Activated CD4-positive, alpha-beta T cell treated with anti-CD3 and anti-CD28 coated beads, Interleukin-2, amount 50 U/mL, for 4 hours (primary cell): Measurements from ENCODE around the gene ZDHHC18.

Source experiments
- DNase-seq, 2 experiments: peaks; one replicate each; pipeline ENCODE4 v3.0.0-alpha.2; 2020

Gene ZDHHC18, protein sequence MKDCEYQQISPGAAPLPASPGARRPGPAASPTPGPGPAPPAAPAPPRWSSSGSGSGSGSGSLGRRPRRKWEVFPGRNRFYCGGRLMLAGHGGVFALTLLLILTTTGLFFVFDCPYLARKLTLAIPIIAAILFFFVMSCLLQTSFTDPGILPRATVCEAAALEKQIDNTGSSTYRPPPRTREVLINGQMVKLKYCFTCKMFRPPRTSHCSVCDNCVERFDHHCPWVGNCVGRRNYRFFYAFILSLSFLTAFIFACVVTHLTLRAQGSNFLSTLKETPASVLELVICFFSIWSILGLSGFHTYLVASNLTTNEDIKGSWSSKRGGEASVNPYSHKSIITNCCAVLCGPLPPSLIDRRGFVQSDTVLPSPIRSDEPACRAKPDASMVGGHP

DNA sequence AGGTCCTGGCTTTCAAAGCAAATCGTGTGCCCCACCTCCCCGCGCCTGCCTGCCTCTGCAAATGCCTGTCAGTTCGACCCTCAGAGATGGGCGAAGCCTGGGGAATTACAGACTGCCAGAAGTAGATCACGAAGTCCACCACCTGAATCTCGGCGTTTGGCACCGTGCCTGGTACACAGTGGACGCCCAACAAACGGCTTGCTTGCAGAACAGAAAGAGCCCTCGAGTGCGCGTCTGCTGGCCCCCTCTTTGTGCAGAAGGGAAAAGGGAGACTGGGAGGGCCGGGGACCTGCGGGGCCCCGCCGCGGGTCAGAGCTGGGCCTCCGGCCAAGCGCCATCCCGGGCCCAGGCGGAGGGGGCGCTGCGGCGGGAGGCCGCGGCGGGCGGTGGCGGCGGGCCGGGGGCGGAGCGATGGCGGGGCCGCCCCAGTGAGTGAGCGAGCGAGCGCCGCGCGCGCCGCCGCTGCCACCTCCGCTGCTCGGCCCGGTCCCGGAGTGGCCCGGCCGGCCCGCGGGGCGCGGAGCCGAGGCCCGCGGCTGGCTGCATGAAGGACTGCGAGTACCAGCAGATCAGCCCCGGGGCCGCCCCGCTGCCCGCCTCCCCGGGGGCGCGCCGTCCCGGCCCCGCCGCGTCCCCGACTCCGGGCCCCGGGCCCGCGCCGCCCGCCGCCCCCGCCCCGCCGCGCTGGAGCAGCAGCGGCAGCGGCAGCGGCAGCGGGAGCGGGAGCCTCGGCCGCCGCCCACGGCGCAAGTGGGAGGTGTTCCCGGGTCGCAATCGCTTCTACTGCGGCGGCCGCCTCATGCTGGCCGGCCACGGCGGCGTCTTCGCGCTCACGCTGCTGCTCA, at the start of gene ZDHHC18:
Gene ZDHHC18 (plus strand): TSS at position 428 of the 845 bp plus-strand sequence. CDS start 117 bp downstream, at position 545.
- peak; percentile 53 to 56 for DNase-seq

DNA sequence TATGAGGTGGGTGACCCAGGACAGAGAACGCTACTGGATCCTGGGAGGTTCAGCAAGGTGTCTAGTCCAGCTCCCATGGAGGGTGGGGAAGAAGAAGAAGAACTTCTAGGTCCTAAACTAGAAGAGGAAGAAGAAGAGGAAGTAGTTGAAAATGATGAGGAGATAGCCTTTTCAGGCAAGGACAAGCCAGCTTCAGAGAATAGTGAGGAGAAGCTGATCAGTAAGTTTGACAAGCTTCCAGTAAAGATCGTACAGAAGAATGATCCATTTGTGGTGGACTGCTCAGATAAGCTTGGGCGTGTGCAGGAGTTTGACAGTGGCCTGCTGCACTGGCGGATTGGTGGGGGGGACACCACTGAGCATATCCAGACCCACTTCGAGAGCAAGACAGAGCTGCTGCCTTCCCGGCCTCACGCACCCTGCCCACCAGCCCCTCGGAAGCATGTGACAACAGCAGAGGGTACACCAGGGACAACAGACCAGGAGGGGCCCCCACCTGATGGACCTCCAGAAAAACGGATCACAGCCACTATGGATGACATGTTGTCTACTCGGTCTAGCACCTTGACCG, 47.3 kb upstream of the ZDHHC18 start:
- DNase-seq = no peak

DNA sequence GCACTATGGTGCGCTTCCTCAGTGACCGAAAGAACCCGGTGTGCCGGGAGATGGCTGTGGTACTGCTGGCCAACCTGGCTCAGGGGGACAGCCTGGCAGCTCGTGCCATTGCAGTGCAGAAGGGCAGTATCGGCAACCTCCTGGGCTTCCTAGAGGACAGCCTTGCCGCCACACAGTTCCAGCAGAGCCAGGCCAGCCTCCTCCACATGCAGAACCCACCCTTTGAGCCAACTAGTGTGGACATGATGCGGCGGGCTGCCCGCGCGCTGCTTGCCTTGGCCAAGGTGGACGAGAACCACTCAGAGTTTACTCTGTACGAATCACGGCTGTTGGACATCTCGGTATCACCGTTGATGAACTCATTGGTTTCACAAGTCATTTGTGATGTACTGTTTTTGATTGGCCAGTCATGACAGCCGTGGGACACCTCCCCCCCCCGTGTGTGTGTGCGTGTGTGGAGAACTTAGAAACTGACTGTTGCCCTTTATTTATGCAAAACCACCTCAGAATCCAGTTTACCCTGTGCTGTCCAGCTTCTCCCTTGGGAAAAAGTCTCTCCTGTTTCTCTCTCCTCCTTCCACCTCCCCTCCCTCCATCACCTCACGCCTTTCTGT, 46.0 kb upstream of the ZDHHC18 start:
- DNase-seq = no peak

DNA sequence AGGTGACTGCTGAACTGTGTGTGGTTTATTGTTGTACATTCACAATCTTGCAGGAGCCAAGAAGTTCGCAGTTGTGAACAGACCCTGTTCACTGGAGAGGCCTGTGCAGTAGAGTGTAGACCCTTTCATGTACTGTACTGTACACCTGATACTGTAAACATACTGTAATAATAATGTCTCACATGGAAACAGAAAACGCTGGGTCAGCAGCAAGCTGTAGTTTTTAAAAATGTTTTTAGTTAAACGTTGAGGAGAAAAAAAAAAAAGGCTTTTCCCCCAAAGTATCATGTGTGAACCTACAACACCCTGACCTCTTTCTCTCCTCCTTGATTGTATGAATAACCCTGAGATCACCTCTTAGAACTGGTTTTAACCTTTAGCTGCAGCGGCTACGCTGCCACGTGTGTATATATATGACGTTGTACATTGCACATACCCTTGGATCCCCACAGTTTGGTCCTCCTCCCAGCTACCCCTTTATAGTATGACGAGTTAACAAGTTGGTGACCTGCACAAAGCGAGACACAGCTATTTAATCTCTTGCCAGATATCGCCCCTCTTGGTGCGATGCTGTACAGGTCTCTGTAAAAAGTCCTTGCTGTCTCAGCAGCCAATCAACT, 45.2 kb upstream of the ZDHHC18 start:
- no peak for DNase-seq

DNA sequence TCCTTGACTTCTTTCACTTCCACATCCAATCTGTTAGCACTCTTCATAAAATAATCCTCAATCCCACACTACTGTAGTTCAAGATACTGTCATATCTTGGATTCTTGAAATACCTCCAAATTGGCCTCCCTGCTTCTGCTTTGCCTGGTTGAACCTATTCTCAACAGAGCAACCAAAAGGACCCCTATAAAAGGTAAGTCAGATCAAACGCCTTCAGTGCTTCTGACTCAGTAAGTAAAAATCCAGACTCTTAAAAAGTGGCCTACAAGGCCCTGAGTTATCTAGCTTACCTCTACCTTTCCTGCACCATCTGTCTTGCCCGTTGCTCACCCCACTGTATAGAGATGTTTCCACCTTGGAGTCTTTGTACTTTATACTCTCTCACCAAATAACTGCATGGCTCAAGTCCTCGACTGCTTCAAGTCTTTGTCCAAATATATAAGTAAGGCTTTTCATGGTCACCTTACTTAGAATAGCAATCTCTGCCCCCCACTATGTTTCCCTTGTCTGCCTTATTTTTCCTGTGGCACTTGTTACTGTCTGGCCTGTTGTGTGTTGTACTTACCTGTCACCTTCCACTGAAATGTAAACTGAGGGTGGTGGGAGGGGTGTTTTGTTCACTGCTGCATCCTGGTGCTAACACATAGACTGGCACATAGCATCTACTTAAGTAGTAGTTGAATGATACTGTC, 43.8 kb upstream of the ZDHHC18 start:
- DNase-seq = no peak

DNA sequence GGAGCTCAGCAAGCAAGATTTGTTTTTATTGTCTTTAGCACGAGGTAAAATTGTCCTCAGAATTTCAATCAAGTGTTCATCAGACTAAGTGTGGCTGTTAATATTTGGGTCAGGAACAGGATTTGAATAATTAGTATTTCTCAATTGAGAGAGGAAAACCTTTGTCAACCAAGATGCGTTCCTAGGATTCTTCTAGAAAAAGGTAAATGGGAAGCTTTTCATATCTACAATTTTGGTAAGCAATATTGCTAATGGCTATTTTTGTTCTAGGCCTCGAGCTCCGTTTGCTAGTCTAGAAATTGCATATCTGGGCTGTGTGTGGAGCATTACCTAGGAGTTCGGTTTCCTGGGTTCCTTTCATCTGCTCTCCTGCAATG, 42.9 kb upstream of the ZDHHC18 start:
- DNase-seq = no peak

DNA sequence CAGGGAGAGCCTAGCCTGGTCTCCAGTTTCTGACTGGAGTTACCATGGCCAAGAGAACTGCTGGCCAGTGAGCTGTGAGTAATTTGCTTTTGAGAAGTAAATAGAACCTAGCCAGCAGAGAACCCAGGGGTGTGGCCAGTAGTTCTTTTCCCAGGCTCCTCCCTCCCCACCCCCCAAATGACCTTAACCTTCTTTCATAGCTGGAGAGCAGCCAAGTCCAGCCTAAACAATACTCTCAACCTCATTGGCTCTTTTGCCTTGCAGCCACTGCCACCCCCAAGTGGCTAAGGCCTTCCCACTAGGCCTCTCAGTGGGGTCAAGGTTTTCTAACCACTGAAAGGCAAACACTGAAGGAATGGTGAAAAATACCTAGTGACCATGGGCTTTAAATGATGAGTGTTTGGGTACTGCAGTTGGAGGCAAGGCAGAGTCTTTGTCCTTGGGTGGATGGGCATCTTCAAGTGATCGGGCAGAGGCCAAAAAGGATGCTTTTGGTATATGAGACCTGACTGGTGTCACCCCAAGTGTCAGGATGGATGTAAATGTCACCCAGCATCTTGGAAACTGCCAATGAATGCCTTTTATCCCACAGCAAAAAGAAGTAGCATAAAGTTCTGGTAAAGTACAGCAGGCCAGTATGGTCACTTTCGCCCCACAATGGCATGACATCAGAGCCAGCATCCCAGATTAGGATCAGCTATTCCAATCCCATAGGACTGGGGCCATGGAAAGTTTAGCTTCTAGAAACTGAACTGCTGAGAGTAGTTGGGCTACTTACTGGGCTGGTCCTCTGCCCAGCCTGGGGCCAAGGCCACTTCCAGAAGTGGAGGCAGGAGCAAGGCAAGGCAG, 42.2 kb upstream of the ZDHHC18 start:
- no peak for DNase-seq

DNA sequence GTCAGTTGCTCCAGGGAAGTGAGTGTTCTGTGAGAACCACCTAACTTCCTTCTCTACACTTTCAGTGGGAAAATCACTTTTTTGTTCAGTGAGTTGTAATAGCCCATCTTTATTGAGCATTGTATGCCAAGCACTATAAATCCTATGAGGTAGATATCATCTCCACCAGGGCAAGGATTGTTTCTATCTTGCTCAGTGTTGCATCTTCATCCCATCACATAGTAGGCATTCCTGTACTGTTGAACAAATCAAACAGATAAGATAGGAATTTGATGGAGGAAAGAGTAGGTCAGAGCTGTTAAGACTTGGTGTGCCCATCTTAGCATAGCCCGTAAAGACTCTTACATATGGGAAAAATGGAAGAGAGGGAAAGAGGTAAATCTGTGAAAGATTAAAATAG, 41.6 kb upstream of the ZDHHC18 start:
- no peak for DNase-seq

DNA sequence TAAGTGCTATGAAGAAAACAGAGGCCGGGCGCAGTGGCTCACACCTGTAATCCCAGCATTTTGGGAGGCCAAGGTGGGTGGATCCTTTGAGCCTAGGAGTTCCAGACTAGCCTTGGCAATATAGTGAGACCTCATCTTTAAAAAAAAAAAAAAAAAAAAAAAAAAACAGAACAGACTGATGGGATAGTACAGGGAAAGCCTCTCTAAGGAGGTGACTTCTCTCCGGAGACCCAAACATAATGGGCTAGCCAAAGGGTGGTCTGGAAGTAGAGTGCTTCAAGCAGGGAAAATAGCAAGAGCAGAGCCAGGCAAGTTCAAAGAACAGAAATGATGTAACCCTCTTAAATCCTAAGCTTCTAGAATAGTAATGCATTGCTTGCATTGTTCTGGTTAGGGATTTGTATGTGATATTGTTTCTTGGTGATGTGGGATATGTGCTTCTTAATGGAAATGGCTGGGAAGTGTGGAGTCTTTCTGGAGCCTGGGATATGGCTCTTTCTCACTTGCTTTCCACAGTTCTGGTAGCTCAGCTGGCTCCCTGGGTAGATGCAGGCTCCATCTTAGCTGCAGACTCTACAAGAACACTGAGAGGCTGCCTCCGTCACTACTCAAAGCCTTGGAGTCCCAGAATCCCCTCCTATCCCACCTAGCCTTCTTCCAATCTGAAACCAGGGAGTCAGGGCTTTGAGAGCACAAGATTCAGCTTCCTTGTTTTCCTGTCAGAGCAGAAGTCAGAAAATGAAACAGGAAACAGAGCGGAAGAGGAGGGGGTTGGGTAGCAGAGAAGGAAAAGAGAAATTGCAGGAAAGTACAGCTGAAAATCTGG, 40.7 kb upstream of the ZDHHC18 start:
- no peak for DNase-seq

DNA sequence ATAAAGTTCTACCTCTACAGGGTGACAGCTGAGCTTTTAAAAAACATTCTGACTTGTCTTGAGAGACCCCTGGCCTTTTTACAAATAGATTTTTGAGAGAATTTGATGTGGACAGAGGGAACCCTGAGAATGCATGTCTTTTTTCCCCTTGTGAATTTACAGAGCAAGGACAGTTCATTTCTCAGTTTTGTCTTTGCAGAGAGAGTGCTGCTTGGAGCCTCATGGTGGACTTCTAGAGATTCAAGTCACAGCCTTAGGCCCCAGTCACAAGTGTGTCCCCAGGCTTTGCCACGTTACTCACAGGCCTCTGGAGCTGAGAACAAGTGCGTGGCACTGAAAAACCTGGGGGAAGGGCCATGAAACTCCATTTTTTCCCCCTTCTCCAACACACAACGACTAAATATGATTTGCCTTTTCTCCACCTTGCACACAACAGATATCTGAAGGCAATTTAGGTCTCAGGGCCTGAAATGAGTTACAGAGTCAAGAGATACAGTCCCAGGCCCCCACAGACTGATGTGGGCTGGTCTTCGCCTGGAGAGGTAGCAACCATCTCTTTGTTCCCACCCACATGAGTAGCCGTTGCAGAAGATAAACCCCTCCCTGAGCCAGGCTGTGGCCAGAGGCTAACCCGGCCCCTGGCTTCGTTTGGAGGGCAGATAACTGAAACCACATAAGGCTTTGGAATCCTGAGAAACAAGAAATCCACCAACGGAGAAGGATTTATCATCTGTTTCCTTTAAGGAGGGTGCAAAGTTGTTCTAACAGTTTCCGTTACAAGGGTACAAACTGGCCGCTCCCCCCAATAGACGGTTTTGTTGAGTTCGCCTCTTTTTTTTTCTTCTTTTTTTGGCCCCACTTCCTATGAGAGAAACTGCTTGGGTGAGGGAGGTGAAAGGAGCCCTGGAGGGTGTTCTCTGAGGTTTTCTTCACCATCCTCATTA, 39.8 kb upstream of the ZDHHC18 start:
- no peak for DNase-seq

DNA sequence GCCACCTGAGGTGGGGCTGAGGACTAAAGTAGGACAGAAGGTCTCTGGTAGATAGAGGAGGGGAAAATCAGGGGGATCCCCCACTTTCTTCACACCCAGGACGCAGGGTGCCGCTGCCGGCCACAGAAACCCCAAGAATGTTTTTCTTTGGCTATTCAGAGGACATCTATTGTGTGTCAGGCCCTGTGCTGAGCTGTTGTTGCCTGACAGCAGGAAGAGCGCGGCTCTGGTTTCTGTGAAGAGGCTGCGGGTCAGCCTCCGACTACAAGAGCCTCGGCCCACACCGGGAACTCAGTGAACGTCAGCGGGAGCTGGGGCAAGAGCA, 39.1 kb upstream of the ZDHHC18 start:
- peak; percentile 46 to 51 for DNase-seq

DNA sequence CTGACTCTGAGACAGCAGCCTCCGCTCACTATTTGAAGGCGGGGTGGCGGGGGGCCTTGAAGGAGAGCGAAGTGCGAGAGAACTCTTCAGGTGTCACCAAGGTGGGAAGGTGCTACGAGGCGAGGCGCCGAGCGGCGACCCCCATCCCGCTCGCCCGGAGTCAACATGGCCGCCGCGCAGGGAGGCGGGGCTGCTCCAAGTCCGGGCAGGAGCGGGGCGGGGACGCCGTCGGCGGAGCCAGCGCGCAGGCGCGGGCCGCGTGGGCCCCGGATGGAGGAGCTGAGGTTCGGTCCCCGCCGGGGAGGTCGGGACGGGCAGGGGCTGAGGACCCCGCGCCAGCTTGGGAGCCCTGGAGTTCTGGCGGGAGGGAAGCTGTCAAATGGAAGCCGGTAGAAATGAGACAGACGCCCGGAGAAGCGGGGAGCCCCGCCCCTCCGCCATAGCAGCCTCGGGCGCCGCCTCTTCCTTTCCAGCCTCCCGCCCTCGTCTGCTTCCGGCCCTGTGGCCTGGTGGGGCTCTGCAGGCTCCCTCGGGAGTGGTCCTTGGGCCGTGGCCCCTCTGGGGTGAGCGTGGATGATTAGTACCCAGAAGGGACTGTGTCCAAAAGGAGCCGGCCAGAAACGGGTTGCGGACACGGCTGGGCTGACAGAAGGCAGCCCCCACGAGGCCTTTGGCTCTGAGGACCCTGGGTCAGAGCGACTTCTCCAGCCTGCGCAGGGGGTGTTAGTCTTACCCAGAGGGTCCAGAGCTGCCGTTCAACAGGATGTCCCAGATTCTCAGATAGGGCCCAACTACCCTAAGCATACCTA, 38.6 kb upstream of the ZDHHC18 start, which contains the start of gene PIGV:
Gene PIGV (plus strand): TSS at position 245 of the 809 bp plus-strand sequence. CDS start 2,866 bp downstream, outside the sequence.
- peak; percentile 80 to 82 for DNase-seq

DNA sequence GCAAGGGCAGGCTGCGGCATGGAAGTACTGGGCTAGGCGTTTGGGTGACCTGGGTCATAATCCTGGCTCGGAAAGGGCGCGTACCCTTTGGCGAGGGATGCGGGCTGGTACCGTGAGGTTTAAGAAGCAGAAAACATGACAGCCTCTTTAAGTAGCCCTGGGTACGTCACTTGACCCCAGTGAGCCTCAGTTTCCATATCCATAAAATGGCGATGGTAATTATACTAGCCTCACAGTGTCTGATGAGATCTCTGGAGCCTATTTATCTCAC, 38.0 kb upstream of the ZDHHC18 start:
- DNase-seq = peak in 1 of 2 experiments; percentile 8

DNA sequence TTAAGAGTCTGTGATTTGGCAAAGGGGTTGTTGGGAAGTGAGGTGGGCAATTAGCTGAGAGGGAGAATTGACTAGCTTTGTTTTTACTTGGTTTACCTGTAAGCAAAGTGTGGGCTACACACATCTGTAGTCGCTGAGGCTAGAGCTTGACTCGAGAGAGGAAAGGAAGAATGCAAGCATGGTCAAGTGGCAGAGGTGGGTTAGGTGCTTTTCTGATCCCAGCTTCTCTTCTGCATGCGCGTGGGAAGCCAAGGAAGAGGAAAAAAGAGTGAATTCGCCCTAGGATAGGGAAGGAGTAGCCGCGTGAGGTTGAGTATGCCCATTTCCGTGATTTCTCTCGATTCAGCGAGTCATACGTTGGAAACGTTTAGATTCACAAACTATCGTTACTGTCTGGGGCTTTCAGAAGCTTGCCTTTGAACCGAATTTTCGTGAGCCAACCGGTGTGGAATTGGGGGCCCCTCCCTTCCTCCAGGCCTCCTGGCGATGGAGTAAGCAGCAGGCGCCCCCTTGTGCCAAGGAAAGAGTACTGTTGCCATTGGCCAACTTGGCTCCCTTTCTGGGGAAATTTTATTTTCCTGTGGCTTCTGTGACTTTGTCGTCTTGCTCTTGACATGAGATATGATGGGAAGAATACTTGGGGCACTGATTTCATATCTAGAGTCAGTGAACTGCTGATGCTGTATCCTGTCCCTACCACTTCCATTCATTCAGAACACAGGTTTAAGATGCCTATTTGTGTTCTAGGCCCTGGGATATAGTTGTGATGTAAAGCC, 37.5 kb upstream of the ZDHHC18 start:
- DNase-seq = peak; percentile 86 to 89

DNA sequence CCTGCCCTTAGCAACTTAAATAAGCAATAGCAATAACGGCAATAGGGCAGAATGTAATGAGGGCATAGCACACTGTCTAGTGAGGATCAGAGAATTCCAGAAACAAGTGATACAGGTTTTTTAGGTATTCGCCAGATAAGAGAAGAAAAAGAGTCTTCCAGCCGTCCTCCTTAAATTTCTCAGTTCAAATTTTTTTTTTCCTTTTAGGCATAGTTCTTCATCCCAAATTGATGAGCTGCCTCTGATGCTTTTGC, 36.9 kb upstream of the ZDHHC18 start:
- DNase-seq = no peak

DNA sequence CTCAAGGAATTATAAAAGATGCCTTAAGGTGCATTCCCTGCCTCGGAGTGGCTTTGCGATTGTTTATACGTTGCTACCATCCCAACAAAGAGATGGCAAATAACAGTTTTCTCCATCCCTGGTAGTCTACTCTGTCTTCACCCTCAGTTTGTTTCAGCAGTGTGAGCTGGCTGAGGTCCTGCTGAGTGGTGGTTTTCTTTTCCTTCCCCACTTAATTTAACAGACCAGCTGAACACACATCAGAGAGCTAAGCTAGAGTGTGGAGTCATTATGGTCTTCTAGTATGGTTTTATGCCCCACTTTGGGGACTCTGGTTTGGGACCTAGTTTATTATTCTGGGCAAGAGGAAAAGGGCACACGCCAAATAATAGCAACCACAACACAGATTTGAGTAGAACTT, 36.6 kb upstream of the ZDHHC18 start:
- no peak for DNase-seq

DNA sequence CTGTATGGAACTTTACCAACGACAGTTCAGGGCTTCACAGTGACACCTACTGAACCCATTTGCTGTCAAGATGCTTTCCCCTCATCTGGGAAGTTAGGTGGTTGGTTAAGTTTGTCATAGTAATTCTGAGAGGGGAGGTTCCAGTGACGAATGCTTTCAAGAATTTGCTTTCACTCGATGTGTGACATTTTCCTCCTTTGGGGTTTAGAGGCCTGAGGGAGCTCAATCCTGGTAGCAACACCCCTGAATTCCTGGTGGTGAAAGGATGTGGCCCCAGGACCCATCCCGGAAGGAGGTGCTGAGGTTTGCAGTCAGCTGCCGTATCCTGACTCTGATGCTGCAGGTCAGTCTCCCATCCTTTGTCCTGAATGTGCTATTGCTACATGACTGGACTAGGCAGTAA, 35.9 kb upstream of the ZDHHC18 start:
- DNase-seq = no peak

DNA sequence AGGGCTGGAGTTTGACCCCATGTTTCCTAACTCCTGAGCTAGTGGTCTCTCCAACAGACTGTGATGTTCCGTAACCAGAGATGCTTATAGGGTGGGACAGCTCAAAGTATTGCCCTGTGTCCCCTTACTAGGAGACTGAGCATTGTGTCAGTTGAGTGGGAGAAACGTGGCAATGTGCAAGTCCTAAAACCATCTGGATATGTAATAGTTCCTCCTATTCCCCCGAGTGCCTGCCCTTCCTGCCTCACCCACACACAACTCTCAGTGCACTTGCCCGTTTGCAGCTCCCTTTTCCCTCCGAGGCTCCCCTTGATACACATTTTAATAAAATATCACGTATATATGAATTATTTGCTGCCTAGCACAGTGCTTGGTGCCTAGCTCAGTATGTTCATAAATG, 35.3 kb upstream of the ZDHHC18 start:
- DNase-seq = no peak
